ENCODE measurements around the gene KLRC4.
"Not testable (repeated sequence)": the region's sequence is repeated elsewhere in the genome, so short reads cannot be mapped to it uniquely, and the experiment has no call there.

The KLRC4 gene

GRCh38 chr12:10368206-10369171 is 41.1 kb downstream of the KLRC4 start:
- no peak for DNase-seq (ENCODE audit: low spot score)

- DNase-seq (ENCODE audit: low spot score) = not testable (repeated sequence)
Observed at GRCh38 chr12:10367714-10368113, 41.8 kb downstream of the KLRC4 start.

- DNase-seq (ENCODE audit: low spot score) = no peak
Observed at GRCh38 chr12:10366875-10367274, 42.7 kb downstream of the KLRC4 start.

- no peak for DNase-seq (ENCODE audit: low spot score)
Observed at GRCh38 chr12:10365696-10366405, 43.7 kb downstream of the KLRC4 start.

GRCh38 chr12:10364815-10365622 is 44.5 kb downstream of the KLRC4 start:
- DNase-seq (ENCODE audit: low spot score) = peak; percentile 68

- peak; percentile 27 for DNase-seq (ENCODE audit: low spot score)
Observed at GRCh38 chr12:10363914-10364814, 45.4 kb downstream of the KLRC4 start.

- DNase-seq (ENCODE audit: low spot score) = no peak
Observed at GRCh38 chr12:10363658-10363913, 46.0 kb downstream of the KLRC4 start.

GRCh38 chr12:10362828-10363657 is 46.5 kb downstream of the KLRC4 start:
- no peak for DNase-seq (ENCODE audit: low spot score)

GRCh38 chr12:10362325-10362724 is 47.2 kb downstream of the KLRC4 start:
- DNase-seq (ENCODE audit: low spot score) = no peak

- DNase-seq (ENCODE audit: low spot score) = no peak
Observed at GRCh38 chr12:10361622-10362021, 47.9 kb downstream of the KLRC4 start.

GRCh38 chr12:10361084-10361483 is 48.5 kb downstream of the KLRC4 start:
- no peak for DNase-seq (ENCODE audit: low spot score)

GRCh38 chr12:10358969-10359368 is 50.6 kb downstream of the KLRC4 start:
- DNase-seq (ENCODE audit: low spot score) = no peak

GRCh38 chr12:10358131-10358530 is 51.4 kb downstream of the KLRC4 start:
- no peak for DNase-seq (ENCODE audit: low spot score)
